ENCODE measurements around the gene TRNP1.

TRNP1 gene

DNA sequence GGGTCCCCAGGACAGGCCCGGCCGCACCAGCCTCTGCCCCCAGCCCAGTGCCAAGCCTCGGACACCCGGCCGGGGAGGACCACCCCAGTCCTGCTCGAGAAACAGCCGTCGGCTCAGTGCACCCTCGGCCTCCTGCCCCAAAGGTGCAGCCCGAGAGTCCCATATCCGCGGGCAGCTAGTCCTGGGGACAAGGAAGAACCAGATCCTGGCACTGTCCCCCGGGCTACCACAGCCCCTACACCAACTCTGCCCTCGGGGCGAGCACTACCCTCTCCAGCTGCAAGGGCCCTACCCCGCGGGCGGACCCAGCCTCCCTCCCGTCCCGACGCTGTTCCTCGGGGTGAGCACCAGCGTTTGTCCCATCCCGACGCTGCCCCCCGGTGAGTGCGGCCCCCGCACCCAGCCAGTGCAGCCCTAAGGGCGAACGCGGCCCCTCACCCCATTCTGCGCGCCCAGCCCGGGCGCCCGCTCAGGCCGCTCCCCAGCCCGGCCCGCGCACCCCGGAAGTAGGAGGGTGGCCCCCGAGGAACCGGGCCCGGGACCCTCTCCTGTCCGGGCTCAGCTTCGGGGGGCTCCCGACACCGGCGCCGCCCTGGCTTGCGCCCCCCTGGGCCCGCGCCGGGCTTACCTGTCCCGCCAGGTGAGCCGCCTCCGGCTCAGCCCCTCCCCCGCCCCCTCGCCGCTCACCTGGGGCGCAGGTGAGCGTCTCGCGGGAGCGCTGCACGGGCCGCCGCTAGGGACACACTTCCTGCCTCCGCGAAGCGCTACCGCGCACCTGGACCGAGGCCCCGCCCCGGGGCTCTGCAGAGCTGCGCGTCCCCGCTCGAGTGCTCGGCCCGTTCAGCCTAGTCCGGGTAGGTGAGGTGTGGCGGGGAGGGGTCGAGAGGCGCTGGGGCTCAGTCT is 33.5 kb upstream of the TRNP1 start, which contains the start of gene KDF1:
Gene KDF1 (minus strand): TSS at position 747 of the 903 bp plus-strand sequence. CDS start 8,088 bp downstream, outside the sequence.
- TF ChIP-seq, protein P1, sequence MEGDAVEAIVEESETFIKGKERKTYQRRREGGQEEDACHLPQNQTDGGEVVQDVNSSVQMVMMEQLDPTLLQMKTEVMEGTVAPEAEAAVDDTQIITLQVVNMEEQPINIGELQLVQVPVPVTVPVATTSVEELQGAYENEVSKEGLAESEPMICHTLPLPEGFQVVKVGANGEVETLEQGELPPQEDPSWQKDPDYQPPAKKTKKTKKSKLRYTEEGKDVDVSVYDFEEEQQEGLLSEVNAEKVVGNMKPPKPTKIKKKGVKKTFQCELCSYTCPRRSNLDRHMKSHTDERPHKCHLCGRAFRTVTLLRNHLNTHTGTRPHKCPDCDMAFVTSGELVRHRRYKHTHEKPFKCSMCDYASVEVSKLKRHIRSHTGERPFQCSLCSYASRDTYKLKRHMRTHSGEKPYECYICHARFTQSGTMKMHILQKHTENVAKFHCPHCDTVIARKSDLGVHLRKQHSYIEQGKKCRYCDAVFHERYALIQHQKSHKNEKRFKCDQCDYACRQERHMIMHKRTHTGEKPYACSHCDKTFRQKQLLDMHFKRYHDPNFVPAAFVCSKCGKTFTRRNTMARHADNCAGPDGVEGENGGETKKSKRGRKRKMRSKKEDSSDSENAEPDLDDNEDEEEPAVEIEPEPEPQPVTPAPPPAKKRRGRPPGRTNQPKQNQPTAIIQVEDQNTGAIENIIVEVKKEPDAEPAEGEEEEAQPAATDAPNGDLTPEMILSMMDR (conservative IDR thresholded peaks at IDR 0.05; ENCODE audit: low read length), result no peak
- no peak within 1 kb of the TSS for H3K4me3 ChIP-seq (ENCODE audit: low read length)
- DNase-seq (ENCODE audit: low read depth), result no peak

DNA sequence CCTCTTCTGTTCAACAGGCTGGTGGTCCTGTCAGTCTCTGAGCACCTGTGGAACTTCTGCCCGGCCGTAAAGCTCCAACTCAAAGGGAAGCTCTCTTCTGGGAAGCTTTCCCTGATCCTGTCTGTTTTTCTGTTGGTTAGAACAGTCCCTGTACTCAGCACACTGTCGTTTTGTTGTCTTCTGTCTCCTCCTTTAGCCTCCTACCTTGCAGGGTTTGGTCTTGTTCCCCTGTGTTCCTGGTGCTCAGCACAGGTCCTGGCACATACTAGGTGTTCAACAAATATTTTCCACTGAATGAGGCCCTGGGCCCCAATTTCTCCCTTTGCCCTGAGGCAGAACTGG is 32.9 kb upstream of the TRNP1 start:
- TF ChIP-seq, protein P1 (conservative IDR thresholded peaks at IDR 0.05; ENCODE audit: low read length), result no peak
- no peak for DNase-seq (ENCODE audit: low read depth)
- no peak overlapping the region for H3K4me3 ChIP-seq (ENCODE audit: low read length)

GRCh38 chr1:26961826-26962225 is 31.7 kb upstream of the TRNP1 start:
- DNase-seq (ENCODE audit: low read depth), result peak; percentile 97
- no peak overlapping the region for H3K4me3 ChIP-seq (ENCODE audit: low read length)
- TF ChIP-seq, protein P1 (conservative IDR thresholded peaks at IDR 0.05; ENCODE audit: low read length), result no peak

DNA sequence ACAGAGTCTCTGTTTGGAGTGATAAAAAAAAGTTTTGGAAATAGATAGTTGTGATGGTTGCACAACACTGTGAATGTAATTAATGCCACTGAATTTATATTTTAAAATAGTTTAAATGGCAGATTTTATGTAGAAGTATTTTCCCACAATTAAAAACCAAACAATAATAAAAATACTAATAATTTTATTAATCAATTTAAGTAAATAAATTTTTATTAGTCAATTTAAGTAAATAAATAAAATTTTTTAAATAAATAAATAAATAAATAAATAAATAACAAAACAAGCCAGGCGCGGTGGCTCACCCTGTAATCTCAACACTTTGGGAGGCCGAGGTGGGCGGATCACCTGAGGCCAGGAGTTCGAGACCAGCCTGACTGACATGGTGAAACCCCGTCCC is 28.3 kb upstream of the TRNP1 start:
- DNase-seq (ENCODE audit: low read depth), result no peak
- TF ChIP-seq, protein P1 (conservative IDR thresholded peaks at IDR 0.05; ENCODE audit: low read length), result no peak
- H3K4me3 ChIP-seq (ENCODE audit: low read length), result no peak overlapping the region

DNA sequence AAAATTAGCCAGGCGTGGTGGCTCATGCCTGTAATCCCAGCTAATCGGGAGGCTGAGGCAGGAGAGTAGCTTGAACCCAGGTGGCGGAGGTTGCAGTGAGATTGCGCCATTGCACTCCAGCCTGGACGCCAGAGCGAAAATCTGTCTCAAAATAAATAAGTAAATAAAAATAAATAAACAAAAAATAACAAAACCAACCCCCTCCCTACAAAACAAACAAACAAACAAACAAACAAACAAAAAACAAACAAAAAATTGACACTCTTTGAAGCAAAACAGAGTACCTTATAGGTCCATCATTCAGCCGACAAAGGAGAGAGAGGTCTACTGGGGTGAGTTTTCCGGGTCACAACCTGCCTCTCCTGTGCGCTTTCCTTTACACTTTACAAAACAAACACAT is 27.9 kb upstream of the TRNP1 start:
- TF ChIP-seq, protein P1 (conservative IDR thresholded peaks at IDR 0.05; ENCODE audit: low read length), result no peak
- no peak for DNase-seq (ENCODE audit: low read depth)
- H3K4me3 ChIP-seq (ENCODE audit: low read length), result no peak overlapping the region

GRCh38 chr1:26970810-26971209 is 22.7 kb upstream of the TRNP1 start:
- no peak for DNase-seq (ENCODE audit: low read depth)
- TF ChIP-seq, protein P1 (conservative IDR thresholded peaks at IDR 0.05; ENCODE audit: low read length), result no peak
- H3K4me3 ChIP-seq (ENCODE audit: low read length), result no peak overlapping the region

DNA sequence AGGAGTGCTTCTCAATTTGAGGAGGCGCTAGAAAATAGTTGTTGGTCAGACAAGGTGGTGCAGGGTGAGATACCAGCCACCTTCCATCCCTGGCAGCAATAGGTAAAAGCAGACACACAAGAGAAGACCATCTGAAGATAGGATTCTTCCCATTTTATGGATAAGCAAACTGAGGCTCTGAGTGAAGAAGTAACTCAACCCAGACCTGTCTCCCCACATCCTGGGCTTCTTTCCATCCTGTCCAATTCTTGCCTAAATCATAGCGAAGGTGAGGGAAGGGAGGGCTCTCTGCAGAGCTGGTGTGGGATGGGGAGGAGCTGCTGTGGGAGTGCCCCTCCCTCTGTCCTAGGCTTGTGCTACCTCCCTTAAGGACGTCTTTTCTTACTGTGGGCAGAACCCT is 21.9 kb upstream of the TRNP1 start:
- TF ChIP-seq, protein P1 (conservative IDR thresholded peaks at IDR 0.05; ENCODE audit: low read length), result no peak
- DNase-seq (ENCODE audit: low read depth), result no peak
- H3K4me3 ChIP-seq (ENCODE audit: low read length), result no peak overlapping the region

Measured in AG10803 (cell line).